ENCODE data around the gene DDX10.
"Not testable (repeated sequence)": the region's sequence is repeated elsewhere in the genome, so short reads cannot be mapped to it uniquely, and the experiment has no call there.

DDX10 gene

GRCh38 chr11:108780119-108780518, 115.2 kb downstream of the DDX10 start:
- no peak for DNase-seq

DNA sequence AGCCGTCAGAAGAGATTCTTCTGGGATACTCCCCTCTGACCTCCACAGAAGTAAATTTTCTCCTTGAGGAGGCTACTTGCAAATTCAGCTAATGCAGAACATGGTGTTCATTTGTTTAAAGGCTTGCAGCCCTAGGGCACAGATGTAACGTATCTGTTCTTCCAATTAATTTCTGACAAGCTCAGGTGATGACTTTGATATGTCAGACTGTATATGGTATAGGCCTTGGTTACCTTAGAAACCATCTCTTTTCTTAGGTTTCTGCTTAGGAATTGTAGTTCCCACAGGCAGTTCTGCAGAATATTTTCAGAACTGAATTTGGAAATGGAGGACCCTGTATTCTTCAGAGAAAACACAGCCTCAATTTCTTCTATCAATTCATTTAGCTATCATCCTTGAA, 117.1 kb downstream of the DDX10 start:
- no peak for DNase-seq

GRCh38 chr11:108786281-108786990, 121.6 kb downstream of the DDX10 start:
- DNase-seq: no peak

- no peak for DNase-seq
These were observed 122.2 kb downstream of the DDX10 start for GRCh38 chr11:108787105-108787504.

- no peak for DNase-seq
These were observed 123.8 kb downstream of the DDX10 start for GRCh38 chr11:108788565-108789199.

- DNase-seq: no peak
These were observed 125.8 kb downstream of the DDX10 start for GRCh38 chr11:108790501-108791299.

- DNase-seq: no peak
These were observed 128.3 kb downstream of the DDX10 start for GRCh38 chr11:108793138-108793537.

DNA sequence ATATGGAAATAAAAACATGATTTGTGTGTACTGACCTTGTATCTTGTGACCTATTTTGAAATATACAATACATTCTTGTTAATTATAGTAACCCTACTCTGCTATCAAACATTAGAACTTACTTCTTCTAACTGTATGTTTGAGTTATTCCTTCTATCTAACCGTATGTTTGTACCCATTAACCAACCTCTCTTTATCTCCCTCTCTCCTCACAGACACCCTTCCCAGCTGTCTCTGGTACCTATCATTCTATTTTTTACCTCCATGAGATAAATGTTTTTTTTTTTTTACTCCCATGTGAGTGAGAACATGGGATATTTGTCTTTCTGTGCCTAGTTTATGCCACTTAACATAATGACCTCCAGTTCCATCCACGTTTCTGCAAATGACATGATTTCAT, 128.7 kb downstream of the DDX10 start:
- no peak for DNase-seq

- DNase-seq: no peak
These were observed 131.7 kb downstream of the DDX10 start for GRCh38 chr11:108796551-108796950.

DNA sequence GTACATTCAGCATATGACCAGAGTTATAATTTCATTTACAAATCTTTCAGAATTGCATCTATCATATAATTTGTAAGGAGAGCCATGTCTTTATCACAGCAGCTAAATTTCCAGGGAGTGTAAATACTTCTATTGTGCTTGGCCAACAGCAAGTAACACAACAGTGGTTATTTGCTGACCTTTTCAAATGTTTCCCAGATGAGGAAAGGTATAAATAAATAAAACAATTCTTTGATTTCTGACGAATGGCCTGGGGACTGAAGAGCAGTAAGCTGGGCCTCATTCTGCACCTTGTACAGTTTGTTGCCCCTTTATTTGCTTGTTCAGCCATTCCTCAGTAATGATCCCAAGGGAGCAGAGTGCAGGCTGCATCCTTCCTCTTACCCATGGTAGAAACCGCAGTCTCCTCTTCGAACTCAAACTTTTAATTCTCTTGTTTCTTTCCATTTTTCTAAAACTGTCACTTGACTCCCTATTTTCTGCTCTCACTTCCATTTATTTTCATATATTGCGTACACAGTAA, 132.8 kb downstream of the DDX10 start:
- no peak for DNase-seq

DNA sequence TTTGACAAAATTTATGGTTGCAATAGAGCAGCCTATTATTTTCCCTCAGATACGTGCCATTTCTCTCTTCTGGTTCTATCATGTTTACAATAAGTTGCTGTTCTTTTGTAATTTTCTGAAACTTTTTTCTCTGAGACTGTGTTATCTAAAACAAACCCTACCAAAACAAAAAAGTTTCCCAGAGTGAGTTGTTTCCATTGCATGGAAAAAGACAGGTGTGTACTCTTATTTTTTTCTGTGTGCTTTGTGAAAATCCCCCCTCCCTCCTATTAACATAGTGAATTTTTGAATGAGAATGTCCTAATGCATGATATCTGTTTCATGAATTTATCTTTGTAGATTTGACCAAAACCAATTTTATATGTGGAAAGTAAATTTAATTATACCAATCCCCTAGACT, 137.6 kb downstream of the DDX10 start:
- no peak for DNase-seq

DNA sequence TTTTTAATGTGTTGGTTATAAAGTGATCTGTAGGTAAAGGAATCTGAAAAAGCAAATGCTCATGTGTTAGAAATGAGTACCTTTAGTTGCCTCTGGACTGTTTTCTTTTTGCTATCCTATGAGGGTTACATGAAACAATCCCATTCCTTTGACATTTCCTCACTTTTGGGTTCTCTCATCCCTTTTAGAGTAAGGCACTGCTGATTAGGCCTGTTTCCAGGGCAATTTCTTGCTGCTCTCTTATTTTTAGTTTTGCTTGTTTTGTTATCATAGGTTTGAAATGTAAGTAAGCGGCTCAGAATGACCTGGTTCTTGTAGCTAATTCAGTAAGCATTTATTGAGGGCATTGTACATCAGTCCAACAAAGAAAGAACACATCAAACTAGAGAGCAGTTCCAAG, 138.9 kb downstream of the DDX10 start:
- no peak for DNase-seq

- no peak for DNase-seq
These were observed 139.6 kb downstream of the DDX10 start for GRCh38 chr11:108804511-108804910.

GRCh38 chr11:108805030-108805429, 140.2 kb downstream of the DDX10 start:
- no peak for DNase-seq

GRCh38 chr11:108807262-108807661, 142.4 kb downstream of the DDX10 start:
- no peak for DNase-seq

GRCh38 chr11:108813086-108813485, 148.2 kb downstream of the DDX10 start:
- no peak for DNase-seq

- DNase-seq: no peak
These were observed 153.1 kb downstream of the DDX10 start for GRCh38 chr11:108817976-108818375.

DNA sequence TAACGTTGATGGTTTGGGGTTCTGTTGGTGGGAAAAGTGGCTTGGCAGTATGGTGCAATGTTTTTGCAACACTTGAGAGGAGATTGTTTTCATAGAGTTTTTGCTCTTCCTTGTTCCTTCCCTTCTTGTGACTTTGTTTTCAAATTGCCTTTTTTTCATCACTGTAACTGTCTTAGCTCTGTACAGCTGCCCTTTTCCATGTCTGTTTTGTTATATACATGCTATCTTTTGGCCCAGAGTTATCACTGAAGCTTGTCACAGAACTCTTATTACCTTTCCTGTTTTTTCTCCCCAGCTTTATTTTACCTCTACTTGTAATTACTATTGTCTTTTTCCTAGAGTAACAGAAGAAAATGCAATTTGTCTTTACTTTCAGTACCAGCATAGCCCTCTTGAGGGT, 154.1 kb downstream of the DDX10 start:
- DNase-seq: no peak

GRCh38 chr11:108819957-108820356, 155.1 kb downstream of the DDX10 start:
- DNase-seq: no peak

DNA sequence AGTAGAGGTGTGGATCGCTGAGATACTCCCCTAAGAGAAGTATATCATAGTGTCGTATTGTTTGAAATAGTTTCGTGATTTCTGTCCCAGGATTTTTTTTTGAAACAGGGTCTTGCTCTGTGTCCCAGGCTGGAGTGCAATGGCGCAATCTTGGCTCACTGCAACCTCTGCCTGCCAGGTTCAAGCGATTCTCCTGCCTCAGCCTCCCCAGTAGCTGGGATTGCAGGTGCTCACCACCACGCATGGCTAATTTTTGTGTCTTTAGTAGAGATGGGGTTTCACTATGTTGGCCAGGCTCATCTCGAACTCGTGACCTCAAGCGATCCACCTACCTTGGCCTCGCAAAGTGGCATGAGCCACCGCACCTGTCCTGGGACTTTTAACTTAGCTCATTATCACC, 159.1 kb downstream of the DDX10 start:
- DNase-seq: not testable (repeated sequence)

DNA sequence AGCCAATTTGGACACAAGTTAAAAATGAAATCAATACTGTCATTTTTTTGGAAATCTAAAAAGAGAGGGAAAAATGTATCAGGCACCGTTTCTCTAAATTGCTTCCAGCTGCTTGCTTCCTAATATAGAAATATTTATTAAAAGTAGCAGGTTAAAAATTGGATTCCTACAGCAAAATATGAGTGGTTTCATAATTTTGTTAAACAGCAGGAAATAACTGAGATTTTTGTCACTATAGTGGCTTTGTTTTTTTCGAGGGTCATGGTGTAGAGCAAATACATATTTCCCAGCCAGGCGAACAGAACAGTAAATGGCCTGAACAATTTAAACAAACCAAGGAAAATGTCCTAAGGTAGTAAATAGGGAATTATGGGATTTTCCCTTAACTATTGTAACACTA, 159.7 kb downstream of the DDX10 start:
- no peak for DNase-seq

DNA sequence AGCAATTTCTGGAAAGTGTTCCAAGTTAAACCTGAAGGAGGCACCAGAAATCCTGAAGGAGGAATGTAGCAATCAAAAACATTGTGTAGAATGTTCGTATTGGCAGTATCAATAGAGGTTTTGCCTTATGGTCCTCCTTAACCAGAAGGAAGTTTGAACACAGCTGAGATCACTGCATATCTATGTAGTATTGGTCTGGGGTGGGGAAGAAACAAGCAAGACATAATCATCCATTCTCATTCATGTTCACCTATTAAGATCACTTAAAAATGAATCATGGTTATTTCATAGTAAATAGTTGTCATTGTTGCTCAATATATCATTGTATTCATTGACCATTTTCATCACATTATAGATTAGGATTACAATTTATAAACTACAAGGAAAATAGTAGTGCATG, 160.5 kb downstream of the DDX10 start:
- DNase-seq: no peak

- no peak for DNase-seq
These were observed 161.3 kb downstream of the DDX10 start for GRCh38 chr11:108826136-108826535.

- DNase-seq: no peak
These were observed 170.8 kb downstream of the DDX10 start for GRCh38 chr11:108835624-108836023.

Data from DMS79 treated with DMSO at 0.1 percent for 48 hours (cell line).